HCT116 (cell line): ENCODE results near the gene ACSL5.

Experiments used
- CTCF ChIP-seq, 3 experiments: fragments of 200-600 bp in 1 of 3; sonication (generic) in 1 of 3; IDR thresholded peaks in 2 of 3; conservative IDR thresholded peaks in 1 of 3; 2 replicates each; pipeline ENCODE4 v1.5.1; 2012 to 2017; ENCODE audit warnings: low read depth in 2 of 3, low read length in 2 of 3, antibody characterized with exemption in 1 of 3, borderline replicate concordance in 1 of 3, control low read depth in 1 of 3, mild to moderate bottlenecking in 1 of 3, mixed read lengths in 1 of 3, mixed run types in 1 of 3, moderate library complexity in 1 of 3; ENCODE audit not compliant: insufficient read depth in 1 of 3
- EZH2 ChIP-seq: fragments of 200-600 bp; sonication (generic); IDR thresholded peaks from 2 replicates; pipeline ENCODE4 v1.6.1; 2017; ENCODE audit warnings: antibody characterized with exemption, mixed run types

GRCh38 chr10:112346774-112347173 lies 27.1 kb upstream of the ACSL5 start:
- no peak for TF ChIP-seq EZH2
- no peak for TF ChIP-seq CTCF (IDR thresholded peaks at IDR 0.05 in 2 of 3, conservative IDR thresholded peaks at IDR 0.05 in 1 of 3; ENCODE audit: borderline replicate concordance in 1 of 3, insufficient read depth in 1 of 3, low read depth in 2 of 3, low read length in 2 of 3)
